ENCODE results near the gene CBARP. TPM values are rescaled to one million over a fixed set of nuclear protein-coding genes. Genes with fewer than 3 reads are reported as not detected.
A peak's percentile ranks its signal among the peaks of the same experiment; 100 is the strongest.

CBARP gene
- total and polyA plus RNA-seq, 2 donors (not counting 3 experiments of a cell fraction or from before 2014, with no cell fraction given), result 3.5 to 9.2 TPM

DNA sequence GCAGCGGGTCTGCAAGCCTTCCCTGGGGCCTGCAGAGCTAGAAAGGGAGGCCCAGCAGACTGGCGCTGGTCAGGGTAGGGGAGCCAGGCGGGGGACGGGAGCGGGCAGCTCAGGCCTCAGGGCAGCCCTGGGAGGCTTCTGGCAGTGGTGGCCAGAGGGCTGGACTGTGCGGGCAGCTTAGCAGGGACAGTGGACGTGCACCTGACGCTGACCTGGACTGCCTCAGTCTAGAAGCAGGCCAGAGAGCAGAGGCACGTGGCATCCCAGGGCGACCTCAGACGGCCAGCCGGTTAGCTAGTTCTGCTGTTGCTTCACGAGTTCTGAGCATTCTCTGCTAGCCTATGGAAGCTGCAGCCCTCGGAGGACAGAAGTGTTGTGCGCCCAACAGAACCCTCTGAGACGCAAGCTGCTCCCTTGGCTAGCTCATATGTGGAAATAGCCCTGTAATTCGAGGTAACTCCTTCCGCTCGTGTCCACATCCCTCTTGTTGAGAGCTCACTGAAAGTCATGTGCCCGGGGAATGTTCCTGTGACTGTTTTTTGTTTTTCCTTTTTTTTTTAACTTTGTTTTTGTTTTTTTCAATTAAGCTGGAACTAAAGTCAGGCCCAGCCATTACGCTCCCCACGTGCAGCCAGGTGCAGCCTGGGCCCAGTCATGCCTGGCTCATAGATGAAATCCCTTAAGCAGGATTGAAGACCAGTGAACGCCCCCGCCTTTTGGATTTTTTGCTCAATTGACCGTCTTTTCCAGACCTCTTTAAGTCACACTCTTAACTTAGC is 35.6 kb upstream of the CBARP start:
- dilution Hi-C loops (cut with MboI; ENCODE audit: extremely low pct_ligation_motif_present, low sequenced_read_pairs), result no loop called here

DNA sequence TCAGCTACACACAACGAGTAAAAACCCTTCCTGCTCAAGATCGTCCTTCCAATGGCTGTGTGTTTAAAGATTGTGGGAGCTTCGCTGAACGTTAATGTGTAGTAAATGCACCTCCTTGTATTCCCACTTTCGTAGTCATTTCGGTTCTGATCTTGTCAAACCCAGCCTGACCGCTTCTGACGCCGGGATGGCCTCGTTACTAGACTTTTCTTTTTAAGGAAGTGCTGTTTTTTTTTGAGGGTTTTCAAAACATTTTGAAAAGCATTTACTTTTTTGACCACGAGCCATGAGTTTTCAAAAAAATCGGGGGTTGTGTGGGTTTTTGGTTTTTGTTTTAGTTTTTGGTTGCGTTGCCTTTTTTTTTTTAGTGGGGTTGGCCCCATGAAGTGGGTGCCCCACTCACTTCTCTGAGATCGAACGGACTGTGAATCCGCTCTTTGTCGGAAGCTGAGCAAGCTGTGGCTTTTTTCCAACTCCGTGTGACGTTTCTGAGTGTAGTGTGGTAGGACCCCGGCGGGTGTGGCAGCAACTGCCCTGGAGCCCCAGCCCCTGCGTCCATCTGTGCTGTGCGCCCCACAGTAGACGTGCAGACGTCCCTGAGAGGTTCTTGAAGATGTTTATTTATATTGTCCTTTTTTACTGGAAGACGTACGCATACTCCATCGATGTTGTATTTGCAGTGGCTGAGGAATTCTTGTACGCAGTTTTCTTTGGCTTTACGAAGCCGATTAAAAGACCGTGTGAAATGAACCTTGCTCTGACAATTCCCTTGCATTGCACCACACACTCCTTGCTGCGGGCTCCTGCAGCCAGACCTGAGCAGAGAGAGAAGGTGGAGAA is 34.8 kb upstream of the CBARP start:
- H3K9me3 ChIP-seq (replicated peaks; ENCODE audit: control insufficient read depth, insufficient read depth, low read length), result no peaks in the 10 kb centered on the region
- CTCF ChIA-PET, result interaction anchor here (0.5 to 3.9 kb wide), 2 partner anchors 28 to 99 kb away, joined by 3 to 42 read pairs; no protein-coding TSS in a partner anchor

More for the DNA sequence above, 35.6 kb upstream of the CBARP start:
- no peak for FAIRE-seq
- Histone ChIP-seq H4K20me1 (replicated peaks; ENCODE audit: control insufficient read depth, extremely low read depth, insufficient read depth, low read length) (no peaks in the 10 kb centered on the region), H3K9me3 (replicated peaks; ENCODE audit: control insufficient read depth, insufficient read depth, low read length) (no peaks in the 10 kb centered on the region), H3K27me3 (ENCODE audit: control insufficient read depth in 2 of 2, insufficient read depth in 2 of 2, low read length in 2 of 2) (no peaks in the 10 kb centered on the region), H3K79me2 (ENCODE audit: control insufficient read depth, insufficient read depth, low read length) (peaks cover 48% of the 10 kb centered on the region), H3K4me2 (ENCODE audit: insufficient read depth, low read length) (no peak overlapping the region), H3K9me1 (replicated peaks; ENCODE audit: control insufficient read depth, extremely low read depth, insufficient read depth, low read length) (no peaks in the 10 kb centered on the region), H3K36me3 (ENCODE audit: control insufficient read depth in 2 of 2, extremely low read depth in 1 of 2, insufficient read depth in 2 of 2, low read length in 2 of 2) (peaks cover 23 to 34% of the 10 kb centered on the region in 2 experiments), H3K4me1 (ENCODE audit: control insufficient read depth, extremely low read depth, insufficient read depth, low read length) (peaks cover 39% of the 10 kb centered on the region), H3K9ac (replicated peaks; ENCODE audit: extremely low read depth, insufficient read depth, low read length) (no peak overlapping the region), H2AFZ (ENCODE audit: low read depth, low read length) (no peak overlapping the region), H3K4me3 (replicated peaks in 1 of 3; ENCODE audit: insufficient read depth in 1 of 3, low read depth in 1 of 3, low read length in 3 of 3) (no peak overlapping the region), H3K27ac (ENCODE audit: insufficient read depth, low read depth, low read length) (no peak overlapping the region)
- POLR2A ChIA-PET, result interaction anchor here (0.6 kb wide), 1 partner anchor 21 kb away, joined by 5 read pairs; no protein-coding TSS in a partner anchor
- no peak for TF ChIP-seq MYC (IDR thresholded peaks at IDR 0.05; ENCODE audit: low read depth, low read length)
- peak; percentile 26 for TF ChIP-seq POLR2A (IDR thresholded peaks at IDR 0.05; ENCODE audit: low read depth, low read length)
- TF ChIP-seq POLR2AphosphoS5 (IDR thresholded peaks at IDR 0.05; ENCODE audit: insufficient read depth, low read depth, low read length), result peak; percentile 26
- no peak for DNase-seq (ENCODE audit: low read depth, low spot score)
- CTCF ChIA-PET, result interaction anchor here (3.9 kb wide), 1 partner anchor 29 kb away, joined by 42 read pairs; no protein-coding TSS in a partner anchor
- intact Hi-C loops (cut with micrococcal nuclease), result no loop called here
- BruUV-seq (replicated peaks), result no TSS peak

More for the DNA sequence above, 34.8 kb upstream of the CBARP start:
- Histone ChIP-seq H3K27me3 (ENCODE audit: control insufficient read depth in 2 of 2, insufficient read depth in 2 of 2, low read length in 2 of 2) (no peaks in the 10 kb centered on the region), H3K27ac (ENCODE audit: insufficient read depth, low read depth, low read length) (no peak overlapping the region), H3K9me1 (replicated peaks; ENCODE audit: control insufficient read depth, extremely low read depth, insufficient read depth, low read length) (no peaks in the 10 kb centered on the region), H3K79me2 (ENCODE audit: control insufficient read depth, insufficient read depth, low read length) (peaks cover 48% of the 10 kb centered on the region), H3K4me3 (replicated peaks in 1 of 3; ENCODE audit: insufficient read depth in 1 of 3, low read depth in 1 of 3, low read length in 3 of 3) (no peak overlapping the region), H4K20me1 (replicated peaks; ENCODE audit: control insufficient read depth, extremely low read depth, insufficient read depth, low read length) (no peaks in the 10 kb centered on the region), H3K36me3 (ENCODE audit: control insufficient read depth in 2 of 2, extremely low read depth in 1 of 2, insufficient read depth in 2 of 2, low read length in 2 of 2) (peaks cover 23 to 34% of the 10 kb centered on the region in 2 experiments), H3K4me2 (ENCODE audit: insufficient read depth, low read length) (no peak overlapping the region), H2AFZ (ENCODE audit: low read depth, low read length) (no peak overlapping the region), H3K4me1 (ENCODE audit: control insufficient read depth, extremely low read depth, insufficient read depth, low read length) (peaks cover 39% of the 10 kb centered on the region), H3K9ac (replicated peaks; ENCODE audit: extremely low read depth, insufficient read depth, low read length) (no peak overlapping the region)
- POLR2A ChIA-PET, result no interaction called here
- FAIRE-seq, result no peak
- BruUV-seq (replicated peaks), result TSS peak; percentile 1
- DNase-seq (ENCODE audit: low read depth, low spot score), result no peak
- dilution Hi-C loops (cut with MboI; ENCODE audit: extremely low pct_ligation_motif_present, low sequenced_read_pairs) (no loop called here), intact Hi-C loops (cut with micrococcal nuclease) (no loop called here)
- TF ChIP-seq EZH2 (IDR thresholded peaks at IDR 0.05; ENCODE audit: borderline replicate concordance, low read depth, low read length, severe bottlenecking), result no peak
- no peak for TF ChIP-seq FOS (IDR thresholded peaks at IDR 0.05; ENCODE audit: borderline replicate concordance, insufficient read depth, low read length)
- TF ChIP-seq POLR2AphosphoS5 (IDR thresholded peaks at IDR 0.05; ENCODE audit: insufficient read depth, low read depth, low read length), result no peak
- no peak for TF ChIP-seq POLR2A (IDR thresholded peaks at IDR 0.05; ENCODE audit: low read depth, low read length)
- no peak for TF ChIP-seq MYC (IDR thresholded peaks at IDR 0.05; ENCODE audit: low read depth, low read length)
- TF ChIP-seq, protein P1, sequence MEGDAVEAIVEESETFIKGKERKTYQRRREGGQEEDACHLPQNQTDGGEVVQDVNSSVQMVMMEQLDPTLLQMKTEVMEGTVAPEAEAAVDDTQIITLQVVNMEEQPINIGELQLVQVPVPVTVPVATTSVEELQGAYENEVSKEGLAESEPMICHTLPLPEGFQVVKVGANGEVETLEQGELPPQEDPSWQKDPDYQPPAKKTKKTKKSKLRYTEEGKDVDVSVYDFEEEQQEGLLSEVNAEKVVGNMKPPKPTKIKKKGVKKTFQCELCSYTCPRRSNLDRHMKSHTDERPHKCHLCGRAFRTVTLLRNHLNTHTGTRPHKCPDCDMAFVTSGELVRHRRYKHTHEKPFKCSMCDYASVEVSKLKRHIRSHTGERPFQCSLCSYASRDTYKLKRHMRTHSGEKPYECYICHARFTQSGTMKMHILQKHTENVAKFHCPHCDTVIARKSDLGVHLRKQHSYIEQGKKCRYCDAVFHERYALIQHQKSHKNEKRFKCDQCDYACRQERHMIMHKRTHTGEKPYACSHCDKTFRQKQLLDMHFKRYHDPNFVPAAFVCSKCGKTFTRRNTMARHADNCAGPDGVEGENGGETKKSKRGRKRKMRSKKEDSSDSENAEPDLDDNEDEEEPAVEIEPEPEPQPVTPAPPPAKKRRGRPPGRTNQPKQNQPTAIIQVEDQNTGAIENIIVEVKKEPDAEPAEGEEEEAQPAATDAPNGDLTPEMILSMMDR (IDR thresholded peaks at IDR 0.05; ENCODE audit: extremely low read depth in 1 of 2, insufficient read depth in 1 of 2, low read depth in 1 of 2, low read length in 2 of 2), result no peak
- TF ChIP-seq, protein P2, sequence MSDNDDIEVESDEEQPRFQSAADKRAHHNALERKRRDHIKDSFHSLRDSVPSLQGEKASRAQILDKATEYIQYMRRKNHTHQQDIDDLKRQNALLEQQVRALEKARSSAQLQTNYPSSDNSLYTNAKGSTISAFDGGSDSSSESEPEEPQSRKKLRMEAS (IDR thresholded peaks at IDR 0.05; ENCODE audit: insufficient read depth, insufficient read length), result no peak
- no peak for TF ChIP-seq JUN (IDR thresholded peaks at IDR 0.05; ENCODE audit: borderline replicate concordance, insufficient read depth, insufficient read length, low read depth)
- no peak for TF ChIP-seq GATA2 (IDR thresholded peaks at IDR 0.05; ENCODE audit: insufficient read depth, insufficient read length, low read depth, low read length)
